Subcutaneous abdominal adipose tissue (tissue), 5 donors: ENCODE data around the gene ATP2B2.

Experiments used
- H3K27ac ChIP-seq: one replicate; pipeline ENCODE4 v1.7.0; 2013; ENCODE audit warnings: low read depth, mild to moderate bottlenecking, inconsistent platforms, low read length, moderate library complexity
- H3K27me3 ChIP-seq, 5 donors: one replicate each; pipeline ENCODE4 v1.7.0; 2013; ENCODE audit warnings: low read length in 5 of 5, inconsistent platforms in 1 of 5; ENCODE audit not compliant: control insufficient read depth in 5 of 5, insufficient read depth in 4 of 5
- H3K36me3 ChIP-seq, 5 donors: one replicate each; pipeline ENCODE4 v1.7.0; 2013; ENCODE audit warnings: low read length in 5 of 5; ENCODE audit not compliant: control insufficient read depth in 5 of 5, insufficient read depth in 5 of 5
- H3K4me1 ChIP-seq, 5 donors: one replicate each; pipeline ENCODE4 v1.7.0; 2013; ENCODE audit warnings: low read length in 5 of 5, mild to moderate bottlenecking in 3 of 5, moderate library complexity in 1 of 5; ENCODE audit not compliant: control insufficient read depth in 5 of 5, insufficient read depth in 5 of 5
- H3K4me3 ChIP-seq, 5 donors: one replicate each; pipeline ENCODE4 v1.7.0; 2013; ENCODE audit warnings: low read length in 5 of 5, low read depth in 1 of 5
- H3K9ac ChIP-seq, 5 donors: one replicate each; pipeline ENCODE4 v1.7.0; 2013; ENCODE audit warnings: low read length in 5 of 5, mild to moderate bottlenecking in 4 of 5, moderate library complexity in 3 of 5
- H3K9me3 ChIP-seq, 5 donors: one replicate each; pipeline ENCODE4 v1.7.0; 2013; ENCODE audit warnings: low read length in 5 of 5; ENCODE audit not compliant: control insufficient read depth in 5 of 5
- donor health status: healthy.
- donor health status: healthy.
- donor health status: healthy.
- donor health status: healthy.
- donor health status: healthy.

The ATP2B2 gene

DNA sequence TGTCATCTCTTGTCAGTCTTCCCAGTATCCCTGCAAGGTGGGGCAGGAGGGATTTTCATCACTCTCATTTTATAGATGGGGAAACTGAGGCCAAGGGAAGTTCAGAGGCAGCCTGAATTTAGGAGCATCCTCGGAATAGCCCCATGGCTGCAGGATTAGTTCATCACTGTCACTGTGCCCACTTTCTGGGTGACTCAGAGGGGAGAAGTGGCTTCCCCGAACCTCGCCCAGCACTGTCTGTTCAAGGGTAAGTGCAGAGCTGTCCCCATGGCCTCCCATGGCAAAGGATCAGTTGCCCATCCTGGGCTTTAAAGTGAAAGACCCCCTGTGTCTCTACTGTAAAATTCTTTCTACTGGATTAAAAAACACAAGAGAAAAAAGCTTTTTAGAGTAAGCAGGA, 124.5 kb downstream of the ATP2B2 start:
- no peak overlapping the region for H3K9ac ChIP-seq
- H3K27me3 ChIP-seq: peaks cover 0 to 11% (median 0%) of the 10 kb centered on the region in 5 donors
- H3K27ac ChIP-seq: no peak overlapping the region
- peaks cover 0 to 4% (median under 1%) of the 10 kb centered on the region in 5 donors for H3K9me3 ChIP-seq
- no peaks in the 10 kb centered on the region for H3K4me1 ChIP-seq
- H3K36me3 ChIP-seq: no peaks in the 10 kb centered on the region
- H3K4me3 ChIP-seq: no peak overlapping the region

DNA sequence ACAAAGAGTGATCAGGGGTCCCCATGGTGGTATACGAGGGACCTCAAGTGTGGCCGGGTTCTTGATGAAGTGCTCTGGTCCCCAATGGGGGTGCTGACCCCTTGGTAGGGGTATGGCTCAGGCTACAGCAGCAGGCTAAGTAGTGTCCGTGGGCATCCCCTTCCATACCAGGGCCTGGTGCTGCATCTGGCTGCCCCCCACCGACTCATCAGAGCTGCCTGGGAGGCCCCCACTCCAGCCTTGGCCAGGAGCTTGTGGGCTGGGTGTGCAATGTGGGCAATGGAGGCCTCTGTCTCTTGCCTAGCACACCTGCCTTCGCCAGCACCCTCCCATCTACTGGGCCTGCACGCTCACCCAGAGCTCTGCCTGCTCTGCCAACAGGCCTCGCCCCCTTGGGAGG, 125.4 kb downstream of the ATP2B2 start:
- peaks cover 0 to 11% (median 0%) of the 10 kb centered on the region in 5 donors for H3K27me3 ChIP-seq
- H3K4me1 ChIP-seq: no peaks in the 10 kb centered on the region
- peaks cover 0 to under 1% (median 0%) of the 10 kb centered on the region in 5 donors for H3K9me3 ChIP-seq
- H3K9ac ChIP-seq: no peak overlapping the region
- no peak overlapping the region for H3K27ac ChIP-seq
- no peak overlapping the region for H3K4me3 ChIP-seq
- no peaks in the 10 kb centered on the region for H3K36me3 ChIP-seq

- Histone ChIP-seq H3K27me3 (peaks cover 0 to 11% (median 0%) of the 10 kb centered on the region in 5 donors), H3K9me3 (no peaks in the 10 kb centered on the region), H3K27ac (no peak overlapping the region), H3K36me3 (no peaks in the 10 kb centered on the region), H3K4me1 (no peaks in the 10 kb centered on the region), H3K9ac (no peak overlapping the region), H3K4me3 (no peak overlapping the region)
These were observed 126.2 kb downstream of the ATP2B2 start for GRCh38 chr3:10379161-10379560.

GRCh38 chr3:10378742-10379141, 126.6 kb downstream of the ATP2B2 start:
- Histone ChIP-seq H3K4me3 (no peak overlapping the region), H3K4me1 (no peaks in the 10 kb centered on the region), H3K9ac (no peak overlapping the region), H3K27me3 (peaks cover 0 to 10% (median 0%) of the 10 kb centered on the region in 5 donors), H3K9me3 (no peaks in the 10 kb centered on the region), H3K36me3 (no peaks in the 10 kb centered on the region), H3K27ac (no peak overlapping the region)

- H3K36me3 ChIP-seq: no peaks in the 10 kb centered on the region
- no peak overlapping the region for H3K4me3 ChIP-seq
- H3K9ac ChIP-seq: no peak overlapping the region
- no peaks in the 10 kb centered on the region for H3K9me3 ChIP-seq
- no peaks in the 10 kb centered on the region for H3K4me1 ChIP-seq
- no peak overlapping the region for H3K27ac ChIP-seq
- peaks cover 0 to 6% (median 0%) of the 10 kb centered on the region in 5 donors for H3K27me3 ChIP-seq
These were observed 127.1 kb downstream of the ATP2B2 start for GRCh38 chr3:10378246-10378645.

DNA sequence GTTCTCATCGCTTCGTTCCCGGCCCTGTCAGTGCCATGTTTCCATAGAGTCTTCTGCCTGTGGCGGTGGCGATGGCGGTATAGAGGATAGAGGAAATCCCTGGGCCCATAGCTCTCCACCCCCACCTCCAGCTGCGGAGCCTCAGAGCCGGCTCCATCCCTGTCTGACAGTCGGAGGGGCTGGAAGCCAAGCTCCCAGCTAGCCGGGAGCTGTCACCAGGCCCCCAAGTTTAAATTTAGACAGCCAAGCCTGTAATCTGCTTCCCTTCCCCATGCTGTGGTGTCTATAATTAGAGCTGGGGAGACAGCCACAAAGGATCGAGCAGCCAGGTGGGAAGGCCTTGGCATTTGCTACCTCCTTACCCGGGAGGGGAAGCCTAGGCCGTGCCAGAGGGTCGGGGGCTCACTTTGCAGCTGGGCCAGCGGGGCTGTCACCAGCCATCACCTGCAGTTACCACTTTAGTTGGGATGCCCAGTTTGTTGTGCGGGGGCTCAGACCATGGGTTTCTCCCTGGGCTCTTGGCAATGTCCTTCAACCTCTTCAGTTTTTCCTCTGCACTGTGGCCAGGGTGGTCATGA, 128.1 kb downstream of the ATP2B2 start:
- H3K9ac ChIP-seq: no peak overlapping the region
- no peak overlapping the region for H3K4me3 ChIP-seq
- H3K36me3 ChIP-seq: no peaks in the 10 kb centered on the region
- no peaks in the 10 kb centered on the region for H3K9me3 ChIP-seq
- peaks cover 0 to 6% (median 0%) of the 10 kb centered on the region in 5 donors for H3K27me3 ChIP-seq
- H3K27ac ChIP-seq: no peak overlapping the region
- H3K4me1 ChIP-seq: no peaks in the 10 kb centered on the region

DNA sequence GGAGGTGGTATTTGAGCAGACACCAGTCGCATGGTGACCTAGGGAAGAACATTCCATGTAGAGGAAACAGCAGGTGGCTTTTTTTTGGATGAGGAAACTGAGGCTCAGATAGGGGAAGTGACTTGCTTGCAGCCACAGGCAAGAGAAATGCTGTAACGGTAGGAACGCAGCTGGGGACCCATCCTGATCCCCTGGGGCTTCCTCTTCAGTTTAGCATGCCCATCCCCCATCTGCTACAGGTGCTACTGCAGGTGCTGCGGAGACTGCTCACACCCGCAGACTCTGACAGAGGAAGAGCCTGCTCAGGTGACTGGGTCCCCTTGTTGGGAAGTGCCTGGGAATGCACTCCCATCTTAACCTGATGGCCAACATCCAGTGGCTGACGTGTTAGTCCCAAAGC, 129.0 kb downstream of the ATP2B2 start:
- peaks cover 0 to 6% (median 0%) of the 10 kb centered on the region in 5 donors for H3K27me3 ChIP-seq
- peaks cover 0 to 6% (median 3%) of the 10 kb centered on the region in 5 donors for H3K9me3 ChIP-seq
- H3K4me1 ChIP-seq: no peaks in the 10 kb centered on the region
- H3K36me3 ChIP-seq: no peaks in the 10 kb centered on the region
- H3K27ac ChIP-seq: no peak overlapping the region
- no peak overlapping the region for H3K4me3 ChIP-seq
- no peak overlapping the region for H3K9ac ChIP-seq

DNA sequence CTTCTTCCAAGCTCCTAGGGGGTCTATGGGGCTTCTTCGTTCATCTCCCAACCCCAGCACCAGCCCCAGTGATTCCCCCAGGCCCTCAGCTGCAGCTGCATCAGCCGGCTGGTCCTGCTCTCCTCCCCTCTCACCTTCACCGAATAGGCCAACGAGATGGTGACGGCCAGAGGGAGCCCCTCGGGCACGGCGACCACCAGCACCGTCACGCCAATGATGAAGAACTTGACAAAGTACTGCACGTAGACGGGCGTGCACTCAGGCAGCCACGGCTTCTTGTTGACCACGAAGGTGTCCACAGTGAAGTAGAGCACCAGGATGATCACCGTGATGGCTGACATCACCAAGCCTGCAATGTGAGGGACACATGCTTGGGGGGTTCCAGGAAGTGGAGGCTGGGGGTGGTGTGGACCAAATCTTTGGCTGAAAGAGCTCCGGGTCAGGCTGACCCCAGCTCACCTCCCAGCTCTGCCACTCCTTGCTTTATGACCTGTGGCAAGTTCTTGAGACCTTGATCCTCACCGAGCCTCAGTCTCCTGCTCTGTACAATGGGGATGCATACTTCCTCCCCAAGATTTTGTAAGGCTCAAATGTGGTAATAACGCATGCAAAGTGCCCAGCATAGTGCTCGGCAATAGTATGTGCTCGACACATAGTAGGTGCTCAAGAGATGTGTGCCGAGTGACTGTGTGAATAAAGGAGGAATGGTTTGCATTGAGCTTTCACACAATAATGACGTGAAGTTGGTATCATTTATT, 129.9 kb downstream of the ATP2B2 start:
- H3K27me3 ChIP-seq: peaks cover 0 to 7% (median 0%) of the 10 kb centered on the region in 5 donors
- H3K4me1 ChIP-seq: no peaks in the 10 kb centered on the region
- no peaks in the 10 kb centered on the region for H3K36me3 ChIP-seq
- H3K4me3 ChIP-seq: no peak overlapping the region
- no peak overlapping the region for H3K27ac ChIP-seq
- H3K9me3 ChIP-seq: peaks cover 0 to 11% (median 8%) of the 10 kb centered on the region in 5 donors
- H3K9ac ChIP-seq: no peak overlapping the region

DNA sequence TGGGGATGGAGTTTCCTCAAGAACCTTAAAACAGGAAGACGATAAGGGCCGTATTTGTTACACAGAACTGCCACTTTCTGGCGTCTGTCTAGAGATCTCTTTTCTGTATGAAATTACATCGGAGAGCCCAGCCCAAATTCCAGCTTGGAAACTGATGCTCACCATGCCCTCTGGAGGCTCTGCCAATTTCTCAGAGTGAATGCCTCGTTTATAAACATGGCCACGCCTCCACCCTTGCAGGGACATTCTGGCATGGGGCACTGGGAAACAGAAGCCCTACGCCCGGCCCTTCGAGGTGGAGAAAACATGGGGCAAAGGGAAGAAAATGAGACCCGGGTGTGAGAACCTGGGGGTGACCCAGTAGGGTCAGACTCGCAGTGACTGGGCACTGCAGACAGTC, 131.1 kb downstream of the ATP2B2 start:
- Histone ChIP-seq H3K4me1 (no peaks in the 10 kb centered on the region), H3K36me3 (no peaks in the 10 kb centered on the region), H3K27ac (no peak overlapping the region), H3K4me3 (no peak overlapping the region), H3K9me3 (peaks cover 0 to 11% (median 8%) of the 10 kb centered on the region in 5 donors), H3K27me3 (peaks cover 0 to 9% (median 3%) of the 10 kb centered on the region in 5 donors), H3K9ac (no peak overlapping the region)

DNA sequence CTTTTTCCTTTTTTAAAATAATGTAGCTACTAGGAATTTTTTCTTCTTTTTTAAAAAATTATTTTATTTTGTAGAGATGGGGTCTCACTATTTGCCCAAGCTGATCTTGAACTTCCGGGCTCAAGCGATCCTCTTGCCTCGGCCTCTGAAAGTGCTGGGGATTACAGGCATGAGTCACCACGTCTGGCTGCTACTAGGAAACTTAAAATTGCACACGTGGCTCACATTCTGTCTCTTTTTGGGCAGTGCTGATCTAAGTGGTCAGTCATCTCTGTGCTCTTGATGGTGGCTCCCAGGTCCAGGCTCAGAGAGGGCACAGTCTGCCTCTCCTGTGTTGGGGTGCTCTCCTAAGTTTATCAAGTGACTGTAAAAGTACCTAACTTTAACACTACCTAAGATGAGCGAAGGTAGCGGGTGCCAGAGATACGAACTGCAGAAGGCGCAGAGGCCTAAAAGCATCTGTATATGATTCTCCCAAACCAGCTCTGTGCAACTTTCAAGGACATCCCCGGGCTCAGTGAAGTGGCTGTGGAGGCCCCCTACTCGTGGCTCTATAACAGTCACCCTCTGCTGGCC, 131.6 kb downstream of the ATP2B2 start:
- H3K36me3 ChIP-seq: no peaks in the 10 kb centered on the region
- no peak overlapping the region for H3K4me3 ChIP-seq
- H3K4me1 ChIP-seq: no peaks in the 10 kb centered on the region
- H3K27me3 ChIP-seq: peaks cover 0 to 9% (median 3%) of the 10 kb centered on the region in 5 donors
- no peak overlapping the region for H3K27ac ChIP-seq
- H3K9ac ChIP-seq: no peak overlapping the region
- H3K9me3 ChIP-seq: peaks cover 0 to 11% (median 8%) of the 10 kb centered on the region in 5 donors
